Activated CD4-positive, alpha-beta memory T cell treated with anti-CD3 and anti-CD28 coated beads for 36 hours (primary cell): ENCODE measurements around the gene TMEM222. TPM values are rescaled to one million over a fixed set of nuclear protein-coding genes. Genes with fewer than 3 reads are reported as not detected.
"Not testable (repeated sequence)": the region's sequence is repeated elsewhere in the genome, so short reads cannot be mapped to it uniquely, and the experiment has no call there.

ENCODE experiments used
- CTCF ChIA-PET: fragments of 350-600 bp; sonication (Branson Sonifier 250); formaldehyde crosslinking; loops from one replicate; lab custom pipeline; 2021; ENCODE audit warnings: antibody characterized with exemption, inconsistent platforms; lab: Charles Lee
- POLR2A ChIA-PET: fragments of 350-600 bp; sonication (Branson Sonifier 250); formaldehyde crosslinking; loops from one replicate; lab custom pipeline; 2021; ENCODE audit warnings: antibody characterized with exemption; lab: Charles Lee
- DNase-seq: peaks from one replicate; pipeline ENCODE4 v3.0.0-alpha.2; 2020
- H3K27ac Mint-ChIP-seq: one replicate; pipeline ENCODE4 v1.8.0; 2021; ENCODE audit warnings: mixed read lengths
- H3K27me3 Mint-ChIP-seq: one replicate; pipeline ENCODE4 v1.8.0; 2021; ENCODE audit warnings: mixed read lengths
- H3K36me3 Mint-ChIP-seq: one replicate; pipeline ENCODE4 v1.8.0; 2021; ENCODE audit warnings: mixed read lengths
- H3K4me1 Mint-ChIP-seq: one replicate; pipeline ENCODE4 v1.8.0; 2021; ENCODE audit warnings: low read depth, mixed read lengths
- H3K4me3 Mint-ChIP-seq: one replicate; pipeline ENCODE4 v1.8.0; 2021; ENCODE audit warnings: mild to moderate bottlenecking, mixed read lengths
- H3K9me3 Mint-ChIP-seq: one replicate; pipeline ENCODE4 v1.8.0; 2021; ENCODE audit warnings: mixed read lengths
- intact Hi-C: fragments of 100-400 bp; cut with micrococcal nuclease; formaldehyde crosslinking; loops from one replicate; pipeline ENCODE4 v1.15.1; 2023
- total RNA-seq, 2 experiments: library from RNA; stranded (reverse); gene quantifications; one replicate each; pipeline ENCODE4 v1.2.3, GENCODE V29; 2021

TMEM222 gene
- total RNA-seq, 2 experiments from 2014 or later = 22.8 to 24.6 TPM

DNA sequence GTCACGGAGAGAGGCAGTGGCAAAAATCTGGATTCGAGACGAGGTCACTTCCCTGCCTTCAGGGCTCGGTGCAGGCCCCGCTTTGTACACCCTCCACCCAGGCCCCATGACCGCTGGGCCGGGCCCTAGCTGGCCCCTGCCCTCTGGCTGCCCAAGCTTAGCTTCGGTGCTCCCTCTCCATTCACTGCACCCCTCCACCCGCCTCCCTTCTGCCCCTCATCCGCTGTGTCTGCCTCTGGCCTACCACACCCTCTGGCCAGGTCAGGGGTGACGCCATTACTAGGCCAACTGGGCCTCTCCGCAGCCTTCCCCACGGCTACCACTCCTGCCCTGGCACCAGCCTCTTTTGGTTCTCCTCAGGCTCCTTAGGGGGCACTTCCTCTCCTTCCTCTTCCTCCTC is 61.7 kb downstream of the TMEM222 start:
- no peaks in the 10 kb centered on the region for H3K27me3 Mint-ChIP-seq
- no peaks in the 10 kb centered on the region for H3K4me1 Mint-ChIP-seq

DNA sequence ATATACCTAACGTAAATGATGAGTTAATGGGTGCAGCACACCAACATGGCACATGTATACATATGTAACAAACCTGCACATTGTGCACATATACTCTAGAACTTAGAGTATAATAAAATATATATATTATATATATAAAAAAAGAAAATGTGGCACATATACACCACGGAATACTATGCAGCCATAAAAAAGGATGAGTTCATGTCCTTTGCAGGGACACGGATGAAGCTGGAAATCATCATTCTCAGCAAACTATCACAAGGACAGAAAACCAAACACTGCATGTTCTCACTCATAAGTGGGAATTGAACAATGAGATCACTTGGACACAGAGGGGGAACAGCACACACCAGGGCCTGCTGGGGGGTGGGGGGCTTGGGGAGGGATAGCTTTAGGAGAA is 62.8 kb downstream of the TMEM222 start:
- H3K9me3 Mint-ChIP-seq, H3K27me3 Mint-ChIP-seq, H3K4me3 Mint-ChIP-seq, intact Hi-C loops, H3K4me1 Mint-ChIP-seq, POLR2A ChIA-PET, H3K27ac Mint-ChIP-seq, H3K36me3 Mint-ChIP-seq, DNase-seq: not testable (repeated sequence)
- CTCF ChIA-PET = interaction anchor here (0.8 to 7.6 kb wide), 7 partner anchors 10 to 85 kb away, joined by 3 to 173 read pairs (median 7); partner anchors contain the start of gene MAP3K6

More for the DNA sequence above, 61.7 kb downstream of the TMEM222 start:
- no peak overlapping the region for H3K27ac Mint-ChIP-seq
- H3K9me3 Mint-ChIP-seq = no peaks in the 10 kb centered on the region
- no peak for DNase-seq
- ChIA-PET POLR2A (no interaction called here), CTCF (interaction anchor here (0.8 to 7.6 kb wide), 5 partner anchors 12 to 84 kb away, joined by 3 to 173 read pairs (median 7); partner anchors contain the start of gene MAP3K6)
- no peaks in the 10 kb centered on the region for H3K36me3 Mint-ChIP-seq
- no peak overlapping the region for H3K4me3 Mint-ChIP-seq
- intact Hi-C loops = no loop called here

Other genes starting within 250 kb of the TMEM222 start
- 10 to 100 TPM; 16.0 to 17.8 TPM for gene SLC9A1, start 167.0 kb upstream of the TMEM222 start, total RNA-seq
- 10 to 100 TPM; 30.3 TPM for gene WDTC1, start 87.5 kb upstream of the TMEM222 start, total RNA-seq
- 10 to 100 TPM; 27.3 to 30.4 TPM for gene SYTL1, start 19.9 kb downstream of the TMEM222 start, total RNA-seq
- 1 to 10 TPM; 8.2 to 9.7 TPM for gene MAP3K6, start 44.8 kb downstream of the TMEM222 start, total RNA-seq
- not detected for gene FCN3, start 52.7 kb downstream of the TMEM222 start, total RNA-seq
- not detected for gene CD164L2, start 61.2 kb downstream of the TMEM222 start, total RNA-seq
- 1 to 10 TPM; 1.3 to 1.5 TPM for gene GPR3, start 70.5 kb downstream of the TMEM222 start, total RNA-seq
- gene WASF2, start 168.0 kb downstream of the TMEM222 start, total RNA-seq = 100 to 1,000 TPM; 109 to 110 TPM